ENCODE data around the gene SOX3.
A peak's percentile ranks its signal among the peaks of the same experiment; 100 is the strongest.

Gene SOX3

DNA sequence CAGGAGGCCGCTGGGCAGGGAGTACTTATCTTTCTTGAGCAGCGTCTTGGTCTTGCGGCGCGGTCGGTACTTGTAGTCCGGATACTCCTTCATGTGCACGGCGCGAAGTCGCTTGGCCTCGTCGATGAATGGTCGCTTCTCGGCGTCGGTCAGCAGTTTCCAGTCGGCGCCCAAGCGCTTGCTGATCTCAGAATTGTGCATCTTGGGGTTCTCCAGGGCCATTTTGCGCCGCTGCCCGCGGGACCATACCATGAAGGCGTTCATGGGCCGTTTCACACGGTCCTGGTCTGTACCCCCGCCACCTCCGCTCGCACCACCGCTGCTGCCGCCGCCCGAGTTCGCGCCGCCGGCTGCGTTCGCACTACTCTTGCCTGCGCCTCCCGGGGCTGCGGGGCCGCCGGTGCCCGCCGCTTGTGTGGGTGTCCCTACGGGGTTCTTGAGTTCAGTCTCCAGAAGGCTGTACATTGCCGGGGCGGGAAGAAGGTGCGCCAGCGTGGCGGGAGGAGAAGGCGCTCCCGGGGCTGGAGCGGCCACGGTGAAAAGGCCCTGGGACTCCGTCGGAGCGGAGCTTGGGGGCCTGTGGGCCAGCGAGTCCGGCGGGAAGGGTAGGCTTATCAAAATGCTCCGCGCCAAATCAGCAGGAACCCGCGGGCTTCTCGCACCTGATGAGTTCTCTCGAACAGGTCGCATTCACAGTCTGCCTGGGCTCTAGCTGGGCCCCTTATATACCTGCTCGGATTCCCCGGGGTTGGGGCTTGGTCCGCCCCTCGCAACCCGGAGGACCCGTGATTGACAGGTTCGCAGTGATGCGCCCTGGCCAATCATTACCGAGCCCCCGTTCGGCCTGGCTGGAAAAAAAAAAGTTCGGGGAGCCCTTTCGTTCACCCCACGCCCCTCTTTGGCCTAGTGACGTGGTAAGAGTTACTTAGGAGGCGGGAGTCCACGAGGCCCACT lies at the start of gene SOX3:
Gene SOX3, minus strand, starts transcription at position 699 of the 954 bp plus-strand sequence. Its CDS starts 9 bp downstream, at position 690.
- DNase-seq, result no peak

GRCh38 chrX:140548985-140549384 lies 44.1 kb upstream of the SOX3 start:
- DNase-seq, result no peak

- peak; percentile 68 for DNase-seq
These were observed 21.3 kb upstream of the SOX3 start for GRCh38 chrX:140526171-140526570.

DNA sequence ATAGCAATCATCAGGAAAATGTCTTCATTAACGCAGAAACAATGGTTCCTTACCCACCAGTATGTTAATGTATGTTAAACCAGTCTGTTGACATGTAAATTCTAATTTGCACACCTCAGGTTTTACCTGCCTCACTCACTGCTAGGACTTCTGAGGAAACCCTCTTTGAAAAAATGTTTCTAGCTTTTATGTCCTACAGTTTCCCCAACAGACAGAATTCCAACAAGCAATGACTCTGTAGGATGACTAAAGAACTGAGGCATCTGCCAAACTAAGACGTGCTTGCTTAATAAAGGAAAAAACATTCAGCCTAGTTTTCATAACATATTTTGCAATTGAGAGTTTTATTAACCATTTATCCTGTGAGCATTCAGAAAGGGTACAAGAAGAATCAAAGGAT lies 20.6 kb upstream of the SOX3 start:
- DNase-seq, result peak; percentile 57

DNA sequence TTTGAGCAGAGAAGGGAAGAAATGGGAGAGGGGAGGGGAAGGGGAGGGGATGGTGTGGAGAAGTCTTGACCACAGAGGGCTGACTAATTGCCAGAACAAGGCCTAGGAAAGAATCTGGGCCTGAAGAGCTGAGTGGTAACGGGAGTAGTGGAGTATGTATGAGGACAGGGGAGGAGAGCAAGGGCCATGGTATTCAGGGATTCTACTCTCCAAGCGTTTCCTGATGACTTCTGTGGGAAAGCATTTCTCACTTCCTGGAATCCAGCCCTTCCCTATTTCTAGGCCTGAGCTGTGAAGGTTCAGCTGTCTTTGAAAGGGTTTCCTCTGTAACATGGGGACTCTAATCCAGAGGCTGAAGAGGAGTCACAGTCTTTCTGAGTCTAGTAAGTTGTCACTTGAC lies 19.7 kb upstream of the SOX3 start:
- peak; percentile 77 for DNase-seq

GRCh38 chrX:140521393-140521792 lies 16.5 kb upstream of the SOX3 start:
- no peak for DNase-seq

DNA sequence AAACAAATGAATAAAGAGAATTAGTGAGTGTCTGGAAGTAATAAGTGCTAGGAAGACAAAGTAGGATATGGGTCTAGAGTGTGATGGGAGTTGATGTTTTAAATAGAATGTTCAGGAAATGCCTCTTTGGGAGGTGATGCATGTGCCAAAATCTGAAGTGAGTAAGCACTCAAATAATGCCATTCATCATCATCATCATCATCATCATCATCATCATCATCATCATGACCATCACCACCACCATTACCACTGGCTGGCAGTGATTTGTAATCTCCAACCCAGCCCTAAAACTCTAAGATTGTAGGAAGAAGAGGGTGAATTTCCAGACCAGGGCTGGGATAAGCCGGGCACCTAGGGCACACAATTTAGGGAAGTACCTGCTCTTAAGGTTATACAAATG lies 9.7 kb upstream of the SOX3 start:
- DNase-seq, result no peak

DNA sequence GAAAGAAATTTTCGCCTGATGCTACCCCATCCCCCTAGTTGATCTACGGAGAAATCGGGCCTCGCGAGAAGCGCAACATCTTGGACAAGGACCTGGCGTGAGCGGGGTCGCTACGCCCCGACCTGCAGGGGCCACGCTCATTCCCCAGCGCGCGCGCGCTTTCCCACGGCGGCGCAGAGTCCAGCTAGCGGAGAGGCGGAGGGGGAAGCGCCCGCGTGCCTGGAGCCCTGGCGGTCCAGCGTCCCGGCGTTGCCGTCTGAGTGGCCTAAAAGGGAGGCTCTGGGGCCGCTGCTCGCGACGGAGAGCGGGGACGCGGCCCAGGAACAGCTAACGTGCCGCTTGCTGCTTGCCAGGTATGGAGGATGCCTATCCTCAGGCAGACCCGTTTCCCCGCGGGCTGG lies 6.0 kb upstream of the SOX3 start:
- no peak for DNase-seq

DNA sequence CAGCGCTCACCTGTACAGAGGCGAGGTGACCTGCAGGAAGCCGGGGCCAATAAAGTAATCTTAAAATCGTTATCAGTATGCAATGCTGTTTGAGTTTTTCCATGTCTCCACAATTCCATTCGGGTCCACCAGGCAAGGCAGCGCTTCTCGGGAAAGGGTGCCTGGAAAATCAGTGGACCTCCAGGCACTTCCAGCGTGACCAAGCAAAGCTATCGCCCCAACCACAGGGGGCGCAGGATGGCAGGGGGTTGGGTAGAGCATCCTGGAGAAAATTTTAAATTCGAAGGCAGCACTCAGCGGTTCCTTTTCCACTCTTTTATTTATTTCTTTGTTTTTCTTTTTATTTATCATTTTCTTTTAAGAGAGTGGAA lies 5.4 kb upstream of the SOX3 start:
- no peak for DNase-seq

GRCh38 chrX:140509468-140510305 lies 4.8 kb upstream of the SOX3 start:
- DNase-seq, result no peak

DNA sequence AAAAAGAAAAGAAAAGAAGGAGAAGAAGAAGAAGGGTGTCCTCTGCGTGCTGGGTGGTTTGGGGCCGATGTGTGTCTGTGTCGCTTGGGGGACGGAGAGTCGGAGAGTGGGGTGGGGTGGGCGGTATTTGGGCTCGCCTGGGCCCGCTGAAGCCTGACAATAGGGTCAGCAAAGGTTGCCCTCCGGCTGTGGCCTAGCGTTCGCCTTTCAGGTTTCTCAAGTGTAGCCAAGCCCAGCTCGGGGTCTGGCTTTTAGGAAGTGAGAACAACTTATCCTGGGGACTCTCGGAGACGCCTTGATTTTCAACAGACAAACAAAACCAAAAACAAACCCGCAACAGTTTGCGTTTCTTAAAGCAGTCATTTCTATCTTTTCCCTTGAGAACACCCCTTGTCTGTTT lies 4.1 kb upstream of the SOX3 start:
- no peak for DNase-seq

- no peak for DNase-seq
These were observed 3.1 kb upstream of the SOX3 start for GRCh38 chrX:140507982-140508305.

- peak; percentile 19 for DNase-seq
These were observed 2.5 kb upstream of the SOX3 start for GRCh38 chrX:140507223-140507981.

DNA sequence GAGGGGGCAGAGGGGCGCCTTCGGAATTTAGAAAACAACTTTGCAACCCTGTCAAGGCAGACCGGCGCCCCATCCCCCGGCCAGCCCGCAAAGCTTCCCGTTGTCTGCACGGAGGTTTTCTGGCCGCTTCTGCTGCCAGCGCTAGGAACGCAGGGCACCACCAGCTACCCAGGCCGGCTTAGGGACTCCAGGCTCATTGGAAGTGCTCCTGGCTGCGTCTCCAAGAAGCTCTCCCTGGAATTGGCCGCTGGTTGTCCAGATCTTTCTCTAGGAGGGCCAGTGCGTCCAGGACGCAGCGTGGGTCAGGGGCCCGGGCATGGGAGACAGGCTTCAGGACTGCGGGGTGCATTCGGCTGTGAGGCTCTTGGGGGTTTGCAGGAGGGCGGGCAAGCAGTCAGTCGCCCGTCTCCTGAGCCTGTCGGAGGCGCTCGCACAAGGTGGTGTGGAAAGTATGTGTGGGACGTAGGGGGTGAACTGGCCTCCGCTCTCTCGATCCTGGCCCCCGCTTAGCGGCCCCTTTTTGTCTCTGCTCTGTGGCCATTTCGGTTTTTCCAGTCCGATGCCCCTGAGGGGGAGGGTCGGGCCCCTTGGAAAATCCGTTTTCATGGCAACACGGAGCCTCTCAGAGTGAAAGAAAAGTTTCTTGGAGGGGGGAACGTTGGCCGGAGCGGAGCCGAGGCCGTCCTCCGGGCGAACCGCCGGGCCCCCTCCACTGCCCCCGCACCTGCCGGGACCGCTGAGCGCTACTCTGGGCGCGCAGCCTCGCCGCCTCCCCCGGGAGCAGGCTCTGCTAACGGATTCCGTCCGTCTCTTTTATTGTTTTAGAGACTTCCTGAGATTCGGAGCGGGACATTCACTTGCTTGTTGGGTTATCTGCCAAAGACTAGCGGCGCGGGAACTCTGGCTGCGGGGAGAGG lies 810 bp upstream of the SOX3 start:
- no peak for DNase-seq

GRCh38 chrX:140503714-140504351 lies 1.0 kb downstream of the SOX3 start:
- DNase-seq, result no peak

DNA sequence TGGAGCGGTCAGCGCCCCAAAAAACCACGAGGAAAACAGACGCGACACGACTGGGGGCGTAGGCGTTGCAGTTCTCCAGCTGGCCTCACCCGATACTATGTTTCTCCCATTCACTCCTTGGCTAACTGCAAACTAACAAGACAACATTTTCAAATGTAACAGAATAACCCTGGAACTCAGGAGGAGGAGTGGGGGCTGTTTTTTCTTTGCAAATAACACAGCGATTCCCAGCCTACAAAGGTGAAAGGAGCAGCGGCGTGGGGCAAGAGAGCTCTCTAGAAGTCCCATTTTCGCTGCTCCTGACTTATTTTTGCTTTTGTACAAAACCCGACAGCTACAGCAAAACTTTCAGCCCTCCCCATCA lies 1.6 kb downstream of the SOX3 start:
- DNase-seq, result no peak

- DNase-seq, result no peak
These were observed 2.2 kb downstream of the SOX3 start for GRCh38 chrX:140502491-140503237.

DNA sequence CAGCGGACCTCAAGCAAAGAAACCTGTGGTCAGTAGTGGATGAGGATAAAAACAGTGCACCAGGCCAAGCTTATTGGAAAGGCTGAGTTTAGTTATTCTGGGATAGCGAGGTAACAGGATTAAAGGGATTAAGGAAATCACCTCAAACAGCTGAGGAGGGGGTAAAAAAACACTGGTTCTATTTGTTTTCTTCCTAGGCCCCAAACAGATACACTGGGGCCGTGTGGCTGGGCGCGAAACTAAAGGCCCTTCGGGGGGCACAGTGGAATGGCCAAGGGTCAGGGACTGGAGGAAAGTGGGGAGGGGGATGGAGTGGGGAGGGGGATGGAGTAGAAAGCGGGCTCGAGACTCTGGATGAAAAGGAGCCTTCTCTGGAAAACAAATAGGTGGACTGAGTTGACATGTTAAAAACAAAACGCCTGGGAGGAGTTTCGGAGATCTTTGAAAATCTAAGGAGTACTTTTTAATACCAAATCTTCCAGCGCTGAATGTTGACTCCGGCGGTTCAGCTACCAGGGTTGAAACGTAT lies 2.9 kb downstream of the SOX3 start:
- no peak for DNase-seq

DNA sequence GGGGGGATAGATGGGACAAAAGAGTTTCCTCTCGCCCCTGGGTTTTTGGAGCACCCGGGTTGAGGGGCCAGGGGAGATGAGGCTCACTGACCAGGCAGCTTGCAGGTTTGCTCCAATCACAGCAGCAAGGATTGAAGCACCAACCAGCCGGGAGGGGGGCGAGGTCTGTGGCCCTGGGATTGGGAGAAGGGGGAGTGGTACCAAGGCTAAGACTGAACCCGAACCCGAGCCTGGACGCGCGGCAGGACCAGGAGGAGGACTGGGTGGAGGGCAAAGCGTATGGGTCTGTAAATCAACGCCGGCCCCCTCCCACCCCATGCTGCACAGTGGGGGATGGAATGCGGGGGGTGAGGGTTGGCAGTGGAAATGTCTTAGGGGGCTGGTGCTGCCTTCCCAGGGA lies 3.5 kb downstream of the SOX3 start:
- DNase-seq, result no peak

- DNase-seq, result no peak
These were observed 4.4 kb downstream of the SOX3 start for GRCh38 chrX:140500441-140500840.

DNA sequence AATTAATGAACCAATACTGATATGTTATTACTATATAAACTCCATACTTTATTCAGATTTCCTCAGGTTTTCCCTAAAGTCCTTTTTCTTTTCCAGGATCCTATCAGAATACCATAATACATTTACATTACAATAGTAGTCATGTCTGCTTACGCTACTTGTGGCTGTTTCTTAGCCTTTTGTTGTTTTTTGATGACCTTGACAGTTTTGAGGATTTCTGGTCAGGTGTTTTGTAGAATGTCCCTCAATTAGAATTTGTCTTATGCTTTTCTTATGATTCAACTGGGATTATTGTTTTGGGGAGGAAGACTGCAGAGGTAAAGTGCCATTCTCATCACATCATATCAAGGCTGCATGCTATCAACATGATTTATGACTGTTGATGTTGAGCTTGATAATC lies 9.1 kb downstream of the SOX3 start:
- no peak for DNase-seq

All from EL (cell line).